Natural killer cell (primary cell): ENCODE measurements around the gene NR2F2. TPM values are rescaled to one million over a fixed set of nuclear protein-coding genes. Genes with fewer than 3 reads are reported as not detected.

Source experiments
- ATAC-seq, 3 donors: fragments of 150-1000 bp in 2 of 3; fragments of 200-7000 bp in 1 of 3; cut with Tn5 transposase; 1 replicate in 1 of 3; 2 replicates in 2 of 3; pipeline ENCODE4 v1.10.0; 2021; ENCODE audit warnings: mild to moderate bottlenecking in 2 of 3, moderate library complexity in 2 of 3
- DNase-seq, 2 donors: peaks; one replicate each; pipeline versions ENCODE4 v3.0.0 to v3.0.0-alpha.2; 2013 to 2021; ENCODE audit warnings: mixed read lengths in 1 of 2
- H3K27ac ChIP-seq: one replicate; pipeline ENCODE4 v1.5.1; 2013; ENCODE audit warnings: mild to moderate bottlenecking, low read length
- H3K27me3 ChIP-seq: one replicate; pipeline ENCODE4 v1.6.1; 2013; ENCODE audit warnings: low read length; ENCODE audit not compliant: control insufficient read depth, insufficient read depth
- H3K36me3 ChIP-seq: one replicate; pipeline ENCODE4 v1.6.1; 2013; ENCODE audit warnings: low read length; ENCODE audit not compliant: control insufficient read depth, insufficient read depth
- H3K4me1 ChIP-seq: one replicate; pipeline ENCODE4 v1.6.1; 2013; ENCODE audit warnings: low read length; ENCODE audit not compliant: control insufficient read depth, insufficient read depth
- H3K4me3 ChIP-seq: one replicate; pipeline ENCODE4 v1.5.1; 2013; ENCODE audit warnings: low read length
- H3K9me3 ChIP-seq: one replicate; pipeline ENCODE4 v1.6.1; 2013; ENCODE audit warnings: low read length; ENCODE audit not compliant: control insufficient read depth, insufficient read depth
- H3K27ac Mint-ChIP-seq, 2 donors: one replicate each; pipeline ENCODE4 v1.8.0; 2022; ENCODE audit warnings: mild to moderate bottlenecking in 2 of 2, mixed read lengths in 2 of 2, moderate library complexity in 1 of 2
- H3K27me3 Mint-ChIP-seq, 2 donors: one replicate each; pipeline ENCODE4 v1.8.0; 2022; ENCODE audit warnings: low read depth in 2 of 2, mixed read lengths in 2 of 2
- H3K36me3 Mint-ChIP-seq: one replicate; pipeline ENCODE4 v1.8.0; 2022; ENCODE audit warnings: mixed read lengths
- H3K4me1 Mint-ChIP-seq, 2 donors: one replicate each; pipeline ENCODE4 v1.8.0; 2022; ENCODE audit warnings: mixed read lengths in 2 of 2
- H3K4me3 Mint-ChIP-seq: one replicate; pipeline ENCODE4 v1.8.0; 2022; ENCODE audit warnings: mild to moderate bottlenecking, moderate library complexity, mixed read lengths
- H3K9me3 Mint-ChIP-seq, 2 donors: one replicate each; pipeline ENCODE4 v1.8.0; 2022; ENCODE audit warnings: mixed read lengths in 2 of 2
- WGBS: methylation state at CpG from one replicate; pipeline ENCODE4 v1.1.7; 2013; ENCODE audit warnings: missing lambda C conversion rate; ENCODE audit not compliant: insufficient coverage; 5-methylcytosine and 5-hydroxymethylcytosine counted together
- intact Hi-C: fragments of 100-400 bp; cut with micrococcal nuclease; formaldehyde crosslinking; loops from one replicate; pipeline ENCODE4 v1.14.2; 2022
- total RNA-seq, 4 donors: library from RNA; stranded (reverse); fragments of 120-200 nt in 1 of 4; gene quantifications; one replicate each; pipeline versions ENCODE4 v1.2.3 to v1.2.4, GENCODE V29; 2013 to 2022
- TF ChIP-seq, protein P1 (sequence below): fragments of 200-600 bp; IDR thresholded peaks from one replicate; pipeline ENCODE4 v1.8.0; 2022; ENCODE audit warnings: antibody characterized with exemption

The NR2F2 gene
- total RNA-seq, 3 donors from 2014 or later (not counting 1 experiment from before 2014, with no cell fraction given), result not detected

DNA sequence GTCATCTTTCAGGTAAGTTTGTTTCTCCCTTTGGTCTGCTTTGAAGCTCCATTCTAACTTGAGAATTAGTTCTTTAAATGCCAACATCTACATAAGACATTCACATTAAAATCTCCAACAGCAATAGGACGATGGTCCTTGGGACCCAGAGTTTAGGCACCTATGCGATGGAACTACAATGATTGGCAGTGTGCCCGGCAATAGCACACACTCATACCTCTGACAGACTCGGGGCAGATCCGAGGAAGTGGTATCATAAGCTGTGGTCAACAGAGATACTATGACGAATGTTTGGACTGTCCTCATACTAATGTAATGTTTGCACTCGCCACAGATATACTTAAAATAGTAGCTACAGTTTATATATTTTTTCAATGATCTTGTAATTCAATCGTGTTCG, 34.2 kb upstream of the NR2F2 start:
- no peak for ATAC-seq
- DNase-seq, result no peak
- no peaks in the 10 kb centered on the region for H3K4me1 ChIP-seq
- intact Hi-C loops, result no loop called here
- no peak overlapping the region for H3K4me3 ChIP-seq
- Mint-ChIP-seq H3K36me3 (peaks cover 14% of the 10 kb centered on the region), H3K4me3 (no peak overlapping the region), H3K27ac (no peak overlapping the region), H3K27me3 (peaks cover 21 to 58% of the 10 kb centered on the region in 2 donors), H3K9me3 (peaks cover 5% of the 10 kb centered on the region in 2 donors), H3K4me1 (no peaks in the 10 kb centered on the region)
- H3K27ac ChIP-seq, result no peak overlapping the region
- H3K27me3 ChIP-seq, result peaks cover 3% of the 10 kb centered on the region
- H3K9me3 ChIP-seq, result no peaks in the 10 kb centered on the region
- H3K36me3 ChIP-seq, result no peaks in the 10 kb centered on the region
- TF ChIP-seq, protein P1, sequence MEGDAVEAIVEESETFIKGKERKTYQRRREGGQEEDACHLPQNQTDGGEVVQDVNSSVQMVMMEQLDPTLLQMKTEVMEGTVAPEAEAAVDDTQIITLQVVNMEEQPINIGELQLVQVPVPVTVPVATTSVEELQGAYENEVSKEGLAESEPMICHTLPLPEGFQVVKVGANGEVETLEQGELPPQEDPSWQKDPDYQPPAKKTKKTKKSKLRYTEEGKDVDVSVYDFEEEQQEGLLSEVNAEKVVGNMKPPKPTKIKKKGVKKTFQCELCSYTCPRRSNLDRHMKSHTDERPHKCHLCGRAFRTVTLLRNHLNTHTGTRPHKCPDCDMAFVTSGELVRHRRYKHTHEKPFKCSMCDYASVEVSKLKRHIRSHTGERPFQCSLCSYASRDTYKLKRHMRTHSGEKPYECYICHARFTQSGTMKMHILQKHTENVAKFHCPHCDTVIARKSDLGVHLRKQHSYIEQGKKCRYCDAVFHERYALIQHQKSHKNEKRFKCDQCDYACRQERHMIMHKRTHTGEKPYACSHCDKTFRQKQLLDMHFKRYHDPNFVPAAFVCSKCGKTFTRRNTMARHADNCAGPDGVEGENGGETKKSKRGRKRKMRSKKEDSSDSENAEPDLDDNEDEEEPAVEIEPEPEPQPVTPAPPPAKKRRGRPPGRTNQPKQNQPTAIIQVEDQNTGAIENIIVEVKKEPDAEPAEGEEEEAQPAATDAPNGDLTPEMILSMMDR, result no peak
- 87% methylated on average over 5 of the region's 9 CpGs for WGBS

DNA sequence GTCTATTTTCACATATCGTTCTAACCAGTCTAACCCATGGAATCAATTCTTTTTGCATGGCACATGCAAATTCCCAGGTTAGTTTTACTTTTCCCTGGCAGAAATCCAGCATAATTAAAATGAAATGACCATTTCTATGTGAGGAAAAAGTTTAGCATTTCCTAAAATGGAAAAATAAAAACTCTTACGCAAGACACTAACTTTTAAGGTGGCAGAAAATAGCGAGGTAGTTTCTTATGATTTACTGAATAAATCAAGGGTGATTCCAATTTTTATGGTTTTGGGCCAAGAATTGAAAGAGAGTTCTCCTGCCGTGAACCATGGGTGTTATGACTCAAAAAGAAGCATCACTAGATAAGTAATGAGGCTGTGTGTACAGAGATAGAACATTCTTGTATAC, 32.7 kb upstream of the NR2F2 start:
- Mint-ChIP-seq H3K36me3 (peaks cover 14% of the 10 kb centered on the region), H3K4me1 (no peaks in the 10 kb centered on the region), H3K4me3 (no peak overlapping the region), H3K27me3 (peaks cover 27 to 59% of the 10 kb centered on the region in 2 donors), H3K9me3 (peaks cover 5% of the 10 kb centered on the region in 2 donors), H3K27ac (no peak overlapping the region)
- WGBS, result 93% methylated on average over 4 of the region's 4 CpGs
- Histone ChIP-seq H3K4me3 (no peak overlapping the region), H3K27ac (no peak overlapping the region), H3K9me3 (no peaks in the 10 kb centered on the region), H3K27me3 (peaks cover 3% of the 10 kb centered on the region), H3K4me1 (no peaks in the 10 kb centered on the region), H3K36me3 (no peaks in the 10 kb centered on the region)
- ATAC-seq, result no peak
- TF ChIP-seq, protein P1, result no peak
- no peak for DNase-seq
- intact Hi-C loops, result no loop called here

GRCh38 chr15:96298217-96298616, 32.3 kb upstream of the NR2F2 start:
- no peak for DNase-seq
- Histone ChIP-seq H3K27me3 (peaks cover 3% of the 10 kb centered on the region), H3K9me3 (no peaks in the 10 kb centered on the region), H3K27ac (no peak overlapping the region), H3K4me3 (no peak overlapping the region), H3K4me1 (no peaks in the 10 kb centered on the region), H3K36me3 (no peaks in the 10 kb centered on the region)
- WGBS, result 73% methylated on average over 1 of the region's 2 CpGs
- peaks cover 14% of the 10 kb centered on the region for H3K36me3 Mint-ChIP-seq
- no peaks in the 10 kb centered on the region for H3K4me1 Mint-ChIP-seq
- H3K27me3 Mint-ChIP-seq, result peaks cover 27 to 57% of the 10 kb centered on the region in 2 donors
- no peak for ATAC-seq
- H3K9me3 Mint-ChIP-seq, result peaks cover 5% of the 10 kb centered on the region in 2 donors
- no peak overlapping the region for H3K27ac Mint-ChIP-seq
- TF ChIP-seq, protein P1, result no peak
- intact Hi-C loops, result no loop called here
- no peak overlapping the region for H3K4me3 Mint-ChIP-seq

GRCh38 chr15:96300836-96301235, 29.7 kb upstream of the NR2F2 start:
- DNase-seq, result no peak
- intact Hi-C loops, result no loop called here
- ATAC-seq, result no peak
- H3K4me3 ChIP-seq, result no peak overlapping the region
- TF ChIP-seq, protein P1, result no peak
- no peaks in the 10 kb centered on the region for H3K4me1 ChIP-seq
- H3K36me3 ChIP-seq, result no peaks in the 10 kb centered on the region
- Mint-ChIP-seq H3K4me1 (no peaks in the 10 kb centered on the region), H3K27me3 (peaks cover 29 to 64% of the 10 kb centered on the region in 2 donors), H3K27ac (no peak overlapping the region), H3K4me3 (no peak overlapping the region), H3K9me3 (peaks cover 5% of the 10 kb centered on the region in 2 donors), H3K36me3 (peaks cover 14% of the 10 kb centered on the region)
- no peaks in the 10 kb centered on the region for H3K9me3 ChIP-seq
- H3K27ac ChIP-seq, result no peak overlapping the region
- H3K27me3 ChIP-seq, result peaks cover 3% of the 10 kb centered on the region
- 95% methylated on average over 5 of the region's 5 CpGs for WGBS
